Stimulated activated CD8-positive, alpha-beta memory T cell treated with anti-CD3 and anti-CD28 coated beads, Interleukin-7, amount 100 ng/mL, for 4 hours (primary cell): ENCODE measurements around the gene PBX1.

ENCODE experiments used
- DNase-seq, 2 donors: peaks; one replicate each; pipeline ENCODE4 v3.0.0-alpha.2; 2020; ENCODE audit warnings: low read depth in 2 of 2

PBX1 gene

DNA sequence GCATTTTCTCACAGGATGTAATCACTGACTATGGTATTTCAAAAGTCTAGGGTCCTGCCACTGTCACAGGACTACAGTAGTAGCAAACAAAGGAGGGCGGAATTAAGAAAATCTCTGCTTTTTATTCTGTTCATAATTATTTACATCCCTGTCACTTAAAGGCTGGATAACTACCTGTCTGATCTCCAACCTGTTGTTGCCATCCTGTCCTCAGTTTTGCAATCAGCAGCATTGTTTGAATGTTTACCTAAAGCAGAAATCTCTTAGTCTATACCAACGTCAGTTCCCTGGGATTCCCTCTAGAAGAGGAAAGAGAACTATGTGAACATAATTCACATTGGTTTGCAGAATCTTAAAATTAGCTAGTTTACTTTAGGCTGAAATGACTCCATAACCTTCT, 218.5 kb downstream of the PBX1 start:
- DNase-seq: no peak

DNA sequence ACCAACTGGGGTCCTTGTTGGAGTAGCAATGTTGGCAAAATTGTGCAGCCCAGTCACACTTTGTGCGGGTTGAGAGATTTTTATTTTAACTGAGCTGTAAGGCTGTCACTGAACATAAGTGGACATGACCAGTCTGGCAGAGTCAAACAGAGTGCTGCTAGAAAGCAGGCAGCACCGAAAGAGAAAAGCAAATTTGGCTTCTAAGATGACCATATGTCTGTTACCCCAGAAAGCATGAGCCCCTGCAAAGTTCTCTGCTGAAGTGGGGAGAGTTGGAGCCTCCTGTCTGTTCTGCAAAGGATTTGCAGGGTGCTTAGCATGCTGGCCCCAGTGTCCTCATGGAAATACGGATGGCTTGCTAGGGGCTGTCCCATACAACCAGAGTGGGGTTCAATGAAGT, 220.4 kb downstream of the PBX1 start:
- no peak for DNase-seq

GRCh38 chr1:164780111-164780812, 221.3 kb downstream of the PBX1 start:
- DNase-seq: no peak

DNA sequence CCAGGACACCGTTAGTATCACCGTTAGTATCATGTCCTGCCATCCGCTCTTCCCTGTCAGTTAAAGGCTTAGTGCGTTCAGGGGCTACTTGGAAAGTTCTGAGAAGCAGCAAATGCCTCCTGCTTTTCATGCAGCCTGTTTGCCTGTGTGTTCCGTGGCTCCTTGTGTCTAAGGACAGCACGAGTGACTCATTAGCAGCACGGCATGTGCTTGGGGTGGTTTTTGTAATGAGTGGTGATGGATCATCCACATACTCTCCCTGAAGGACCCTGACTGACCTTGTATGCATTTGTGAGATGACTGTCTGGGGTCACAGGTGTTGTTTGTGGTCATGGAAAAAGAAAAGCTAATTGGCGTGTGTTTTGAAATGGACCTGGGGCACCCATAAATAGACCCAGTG, 221.9 kb downstream of the PBX1 start:
- DNase-seq: no peak

GRCh38 chr1:164781972-164782371, 223.0 kb downstream of the PBX1 start:
- DNase-seq: no peak

- no peak for DNase-seq
These were observed 225.0 kb downstream of the PBX1 start for GRCh38 chr1:164783778-164784555.

GRCh38 chr1:164784960-164785359, 226.0 kb downstream of the PBX1 start:
- no peak for DNase-seq

- no peak for DNase-seq
These were observed 227.0 kb downstream of the PBX1 start for GRCh38 chr1:164785841-164786534.

GRCh38 chr1:164786980-164787833, 228.2 kb downstream of the PBX1 start:
- peak; percentile 16 to 29 for DNase-seq

DNA sequence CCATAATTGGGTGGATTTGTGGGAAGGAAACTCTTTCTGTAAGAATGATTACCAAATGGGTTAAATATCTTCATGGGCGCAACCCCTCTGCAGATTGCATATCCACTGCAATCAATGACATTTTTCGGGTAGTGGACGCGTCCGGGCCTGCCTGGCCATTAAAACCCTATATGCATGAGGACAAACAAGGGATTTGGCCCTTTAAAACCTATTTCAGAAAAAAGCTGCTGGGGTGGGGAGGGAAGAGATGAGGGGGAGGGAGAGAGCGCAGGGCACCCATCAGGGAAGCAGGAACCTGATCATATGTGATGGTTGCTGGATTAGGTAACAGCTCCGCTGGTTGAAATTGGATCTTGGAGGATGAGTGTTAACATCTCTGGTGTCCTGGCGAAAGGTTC, 228.8 kb downstream of the PBX1 start:
- no peak for DNase-seq

DNA sequence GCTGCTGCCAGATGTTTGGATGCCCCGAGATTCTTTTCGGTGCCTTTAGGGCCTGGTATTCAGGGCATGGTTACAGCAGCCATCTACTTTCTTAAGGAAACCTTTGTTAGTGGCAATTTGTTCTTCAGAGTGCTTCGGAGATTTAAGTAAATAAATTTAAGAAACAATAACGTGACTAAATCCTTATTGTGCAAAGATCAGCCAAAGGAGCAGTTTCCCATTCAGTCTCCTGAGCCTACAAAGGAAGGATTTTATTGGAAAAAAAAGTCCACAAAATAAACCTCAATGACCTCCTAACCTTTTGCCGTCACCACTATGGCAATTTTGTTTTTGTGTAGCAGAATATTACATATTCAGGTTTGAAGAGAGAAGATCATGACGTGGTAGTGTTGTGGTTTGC, 231.1 kb downstream of the PBX1 start:
- DNase-seq: no peak

- no peak for DNase-seq
These were observed 233.5 kb downstream of the PBX1 start for GRCh38 chr1:164792410-164793004.

GRCh38 chr1:164794356-164794755, 235.4 kb downstream of the PBX1 start:
- DNase-seq: no peak

- DNase-seq: no peak
These were observed 237.9 kb downstream of the PBX1 start for GRCh38 chr1:164796916-164797315.

GRCh38 chr1:164801246-164801731, 242.3 kb downstream of the PBX1 start:
- no peak for DNase-seq

- no peak for DNase-seq
These were observed 243.0 kb downstream of the PBX1 start for GRCh38 chr1:164801791-164802502.

DNA sequence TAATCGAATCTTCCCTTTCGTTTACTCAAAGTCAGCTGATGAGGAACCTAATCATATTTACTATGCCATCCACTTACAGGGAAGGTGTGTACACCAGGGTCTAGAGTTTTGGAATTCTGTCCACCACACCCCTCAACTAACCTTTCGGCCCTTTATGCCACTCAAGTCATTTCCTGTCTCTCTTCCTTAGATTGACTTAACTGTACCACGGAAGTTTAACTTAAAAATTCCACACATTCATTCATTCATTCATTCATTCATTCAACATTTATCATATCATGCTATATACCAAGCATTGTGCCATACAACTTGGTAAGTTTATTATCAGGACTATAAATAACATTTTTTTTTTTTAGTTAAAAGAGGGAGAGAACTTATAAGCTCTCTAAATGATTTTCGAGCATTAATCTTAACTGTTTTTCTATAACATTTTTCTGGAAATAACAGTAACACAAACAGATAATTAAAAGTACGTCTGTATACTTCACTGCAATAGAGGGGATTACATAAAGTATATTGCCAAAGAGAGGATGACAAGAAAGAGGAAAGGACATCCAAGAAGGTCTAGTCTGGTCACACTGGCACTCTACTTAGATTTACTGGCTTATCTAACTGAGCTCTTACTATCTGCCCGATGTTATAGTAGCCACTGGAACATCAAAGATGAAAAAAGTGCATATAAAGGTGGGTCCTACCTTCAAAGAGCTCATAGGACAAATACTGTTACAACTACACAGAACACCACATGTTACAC, 243.7 kb downstream of the PBX1 start:
- no peak for DNase-seq

DNA sequence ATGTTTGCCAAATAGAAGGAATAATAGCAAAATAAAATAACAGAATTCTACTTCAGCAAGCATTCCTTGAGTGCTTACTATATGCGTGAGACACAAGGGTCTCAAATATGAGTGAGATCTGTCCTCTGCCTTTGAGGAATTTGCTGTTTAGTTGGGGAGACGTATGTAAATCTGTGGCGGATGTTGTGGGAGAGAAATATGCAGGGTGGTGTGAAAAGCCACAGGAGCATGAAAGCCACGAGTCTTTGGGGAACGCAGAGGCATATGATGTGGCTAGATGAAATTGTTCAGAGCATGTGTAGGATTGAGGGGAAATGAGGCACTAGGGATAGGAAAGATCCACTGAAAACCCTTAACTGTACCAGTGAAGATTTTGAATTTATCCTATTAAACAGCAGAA, 244.4 kb downstream of the PBX1 start:
- DNase-seq: no peak

GRCh38 chr1:164804366-164804765, 245.4 kb downstream of the PBX1 start:
- no peak for DNase-seq

DNA sequence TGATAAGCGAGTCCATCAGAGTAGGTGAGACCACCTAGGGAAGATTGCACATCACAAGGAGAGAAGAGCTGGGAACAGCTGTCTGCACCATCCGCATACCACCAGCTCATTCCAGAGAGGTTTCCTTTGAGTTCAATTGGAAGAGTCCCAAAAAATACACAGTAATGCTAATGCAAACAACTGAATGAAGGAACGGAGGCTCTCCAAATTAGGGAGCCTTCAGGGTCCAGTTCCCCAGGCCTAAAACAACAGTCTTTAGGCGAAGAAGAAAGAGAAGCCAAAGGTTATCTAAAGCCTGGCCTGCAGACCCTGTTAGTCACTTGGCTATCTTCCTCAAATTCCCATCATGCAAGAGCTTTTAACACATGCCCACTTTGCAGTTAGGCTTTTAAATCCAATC, 246.4 kb downstream of the PBX1 start:
- no peak for DNase-seq
